H1 (cell line): Measurements from ENCODE around the gene NOX5. TPM values are rescaled to one million over a fixed set of nuclear protein-coding genes. Genes with fewer than 3 reads are reported as not detected.

ENCODE experiments used
- CTCF ChIA-PET: fragments of 300-600 bp; sonication (Branson Sonifier 250); formaldehyde crosslinking; loops from one replicate; lab custom pipeline; 2021; ENCODE audit not compliant: partially characterized antibody; lab: Charles Lee
- POLR2A ChIA-PET: fragments of 300-600 bp; sonication (Branson Sonifier 250); formaldehyde crosslinking; loops from one replicate; lab custom pipeline; 2021; ENCODE audit warnings: inconsistent platforms; ENCODE audit not compliant: partially characterized antibody; lab: Charles Lee
- DNase-seq, 2 experiments: peaks; one replicate each; pipeline versions ENCODE4 v3.0.0 to v3.0.0-alpha.2; 2010 to 2022; ENCODE audit warnings: low spot score in 2 of 2, low read depth in 1 of 2, mixed read lengths in 1 of 2
- FAIRE-seq: peaks from 2 replicates; lab custom pipeline; 2011; peaks lifted over from hg19 to GRCh38; lab: Jason Lieb, UNC
- H2AFZ ChIP-seq: 2 replicates; pipeline ENCODE4 v1.8.1; 2012; ENCODE audit warnings: low read length, inconsistent platforms
- H2AK5ac ChIP-seq: 2 replicates; pipeline ENCODE4 v1.6.1; 2013; ENCODE audit warnings: low read depth, low read length
- H2BK120ac ChIP-seq: replicated peaks from 2 replicates; pipeline ENCODE3; 2013; ENCODE audit warnings: low read depth, low read length, inconsistent platforms
- H2BK12ac ChIP-seq: 2 replicates; pipeline ENCODE4 v1.6.1; 2013; ENCODE audit warnings: low read depth, low read length
- H2BK15ac ChIP-seq: 2 replicates; pipeline ENCODE4 v1.6.1; 2013; ENCODE audit warnings: low read length
- H2BK20ac ChIP-seq: 2 replicates; pipeline ENCODE4 v1.6.1; 2013; ENCODE audit warnings: low read length
- H2BK5ac ChIP-seq: 2 replicates; pipeline ENCODE4 v1.6.1; 2013; ENCODE audit warnings: low read depth, low read length
- H3K14ac ChIP-seq: 2 replicates; pipeline ENCODE4 v1.6.1; 2013; ENCODE audit warnings: inconsistent platforms; ENCODE audit not compliant: insufficient read length
- H3K18ac ChIP-seq: 2 replicates; pipeline ENCODE4 v1.6.1; 2013; ENCODE audit warnings: low read length; ENCODE audit errors: extremely low read depth
- H3K23ac ChIP-seq: 2 replicates; pipeline ENCODE4 v1.6.1; 2013; ENCODE audit warnings: inconsistent platforms; ENCODE audit not compliant: insufficient read length
- H3K23me2 ChIP-seq: 2 replicates; pipeline ENCODE4 v1.6.1; 2013; ENCODE audit warnings: low read depth, low read length
- H3K27ac ChIP-seq: 2 replicates; pipeline ENCODE4 v1.6.1; 2011; ENCODE audit warnings: low read depth, low read length, inconsistent platforms
- H3K27me3 ChIP-seq, 4 experiments: replicated peaks in 1 of 4; 1 replicate in 1 of 4; 2 replicates in 3 of 4; pipeline versions ENCODE4 v1.6.1 to v1.8.1; 2011 to 2013; ENCODE audit warnings: low read length in 3 of 4, mild to moderate bottlenecking in 3 of 4, inconsistent platforms in 2 of 4, mixed read lengths in 2 of 4, moderate library complexity in 1 of 4; ENCODE audit not compliant: control insufficient read depth in 3 of 4, insufficient read depth in 3 of 4; ENCODE audit errors: extremely low read depth in 1 of 4
- H3K36me3 ChIP-seq, 4 experiments: 2 replicates each; pipeline versions ENCODE4 v1.6.1 to v1.8.1; 2011 to 2013; ENCODE audit warnings: mild to moderate bottlenecking in 4 of 4, low read length in 3 of 4, moderate library complexity in 2 of 4, control low read depth in 1 of 4, inconsistent platforms in 1 of 4; ENCODE audit not compliant: insufficient read depth in 4 of 4, control insufficient read depth in 2 of 4
- H3K4ac ChIP-seq: replicated peaks from 2 replicates; pipeline ENCODE3; 2013; ENCODE audit warnings: low read length, low read depth, mixed read lengths, inconsistent platforms; ENCODE audit not compliant: insufficient read length
- H3K4me1 ChIP-seq, 4 experiments: replicated peaks in 1 of 4; 1 replicate in 1 of 4; 2 replicates in 3 of 4; pipeline versions ENCODE4 v1.6.1 to v1.8.1; 2011 to 2013; ENCODE audit warnings: low read length in 3 of 4, inconsistent platforms in 2 of 4, mixed read lengths in 1 of 4; ENCODE audit not compliant: insufficient read depth in 4 of 4, control insufficient read depth in 3 of 4
- H3K4me2 ChIP-seq, 2 experiments: 2 replicates each; pipeline versions ENCODE4 v1.6.1 to v1.8.1; 2011 to 2013; ENCODE audit warnings: low read depth in 2 of 2, low read length in 2 of 2, control low read depth in 1 of 2, inconsistent platforms in 1 of 2, mild to moderate bottlenecking in 1 of 2; ENCODE audit not compliant: insufficient read depth in 1 of 2
- H3K4me3 ChIP-seq, 4 experiments: fragments of 200-600, 300-600 bp in 1 of 4; sonication (generic), shearing (Covaris generic), sonication (Bioruptor Twin) in 1 of 4; 2 replicates each; pipeline versions ENCODE4 v1.5.1 to v1.8.1; 2011 to 2016; ENCODE audit warnings: low read length in 4 of 4, low read depth in 3 of 4, control low read depth in 2 of 4, inconsistent platforms in 2 of 4, mild to moderate bottlenecking in 2 of 4, mixed read lengths in 1 of 4, moderate library complexity in 1 of 4; ENCODE audit not compliant: insufficient read depth in 2 of 4; ENCODE audit errors: extremely low read depth in 1 of 4
- H3K56ac ChIP-seq: replicated peaks from 2 replicates; pipeline ENCODE3; 2013; ENCODE audit warnings: low read depth, mild to moderate bottlenecking, mixed read lengths, low read length, inconsistent platforms; ENCODE audit not compliant: insufficient read length
- H3K79me1 ChIP-seq: 2 replicates; pipeline ENCODE4 v1.6.1; 2013; ENCODE audit warnings: low read depth, low read length, control low read depth
- H3K79me2 ChIP-seq, 2 experiments: 2 replicates each; pipeline versions ENCODE4 v1.6.1 to v1.8.1; 2012 to 2013; ENCODE audit warnings: low read length in 2 of 2, mild to moderate bottlenecking in 2 of 2, inconsistent platforms in 1 of 2; ENCODE audit not compliant: insufficient read depth in 2 of 2, control insufficient read depth in 1 of 2
- H3K9ac ChIP-seq, 4 experiments: replicated peaks in 1 of 4; 1 replicate in 1 of 4; 2 replicates in 3 of 4; pipeline versions ENCODE4 v1.6.1 to v1.8.1; 2011 to 2013; ENCODE audit warnings: low read depth in 3 of 4, low read length in 3 of 4, control low read depth in 2 of 4, mild to moderate bottlenecking in 2 of 4, moderate library complexity in 2 of 4, inconsistent platforms in 1 of 4; ENCODE audit errors: extremely low read depth in 1 of 4
- H3K9me3 ChIP-seq, 2 experiments: 2 replicates each; pipeline versions ENCODE4 v1.6.1 to v1.8.1; 2012 to 2013; ENCODE audit warnings: mild to moderate bottlenecking in 2 of 2, moderate library complexity in 2 of 2, control low read depth in 1 of 2, inconsistent platforms in 1 of 2, low read depth in 1 of 2, low read length in 1 of 2, mixed read lengths in 1 of 2; ENCODE audit not compliant: insufficient read depth in 2 of 2
- H4K20me1 ChIP-seq, 2 experiments: replicated peaks in 1 of 2; 2 replicates each; pipeline versions ENCODE3 to v1.8.1; 2011 to 2013; ENCODE audit warnings: inconsistent platforms in 2 of 2, low read length in 2 of 2, mild to moderate bottlenecking in 1 of 2; ENCODE audit not compliant: insufficient read depth in 2 of 2, control insufficient read depth in 1 of 2
- H4K5ac ChIP-seq: 2 replicates; pipeline ENCODE4 v1.6.1; 2013; ENCODE audit warnings: low read length, low read depth, mixed read lengths, inconsistent platforms; ENCODE audit not compliant: insufficient read length
- H4K8ac ChIP-seq: 2 replicates; pipeline ENCODE4 v1.8.0; 2013; ENCODE audit warnings: mild to moderate bottlenecking, moderate library complexity, low read length, inconsistent platforms; ENCODE audit not compliant: insufficient read depth; ENCODE audit errors: extremely low read depth
- H4K91ac ChIP-seq: replicated peaks from 2 replicates; pipeline ENCODE3; 2013; ENCODE audit warnings: low read length, mixed read lengths, inconsistent platforms; ENCODE audit not compliant: insufficient read length
- SAP30 ChIP-seq: fragments of 300-600 bp; sonication (generic); IDR thresholded peaks from 2 replicates; pipeline ENCODE4 v1.7.1; 2012; ENCODE audit warnings: low read length, moderate library complexity, mild to moderate bottlenecking, inconsistent platforms; ENCODE audit not compliant: insufficient read depth, insufficient replicate concordance
- SIN3A ChIP-seq, 2 experiments: IDR thresholded peaks in 1 of 2; conservative IDR thresholded peaks in 1 of 2; 2 replicates each; pipeline ENCODE4 v1.6.1; 2011 to 2012; ENCODE audit warnings: low read length in 2 of 2, improper control_type of control experiment in 1 of 2, low read depth in 1 of 2, mild to moderate bottlenecking in 1 of 2
- SP1 ChIP-seq: IDR thresholded peaks from 2 replicates; pipeline ENCODE4 v1.6.1; 2011; ENCODE audit warnings: low read depth, low read length
- SUZ12 ChIP-seq: fragments of 200-600 bp; sonication (generic); IDR thresholded peaks from 2 replicates; pipeline ENCODE4 v1.6.1; 2012; ENCODE audit warnings: mild to moderate bottlenecking, inconsistent platforms, low read length, moderate library complexity, mixed read lengths
- WGBS, 2 experiments: shearing (Covaris generic) in 1 of 2; methylation state at CpG; one replicate each; pipeline versions ENCODE4 v1.1.6 to v1.1.7; 2013 to 2015; ENCODE audit warnings: low lambda C conversion rate in 2 of 2, mixed read lengths in 2 of 2, inconsistent platforms in 1 of 2, low coverage in 1 of 2, missing lambda C conversion rate in 1 of 2; ENCODE audit not compliant: insufficient replicate concordance in 2 of 2, insufficient coverage in 1 of 2, insufficient read length in 1 of 2; ENCODE audit errors: extremely low coverage in 1 of 2, missing lambda C conversion rate in 1 of 2; 5-methylcytosine and 5-hydroxymethylcytosine counted together
- polyA plus RNA-seq, 7 experiments: library from polyadenylated mRNA; depleted of rRNA in 3 of 7; stranded (reverse) in 5 of 7; unstranded in 2 of 7; fragments of >200 nt in 5 of 7; fragments of 200-250 nt in 2 of 7; gene quantifications; 1 replicate in 5 of 7; 2 replicates in 1 of 7; 4 replicates in 1 of 7; pipeline versions ENCODE4 v1.2.1 to v1.2.3, GENCODE V29; 2011 to 2013; ENCODE audit warnings: missing spikeins in 2 of 7, mixed read lengths in 2 of 7
- total RNA-seq: library from RNA; stranded (reverse); fragmentation: NEBNext Ultra II Directional; extraction: Animal tissue kit (Norgen Biotek cat#: 25700); gene quantifications from 2 replicates; pipeline ENCODE4 v1.2.1, GENCODE V29; 2021

NOX5 gene
- total and polyA plus RNA-seq, 2 of the 8 experiments (the other 6 are each of a cell fraction or from before 2014, with no cell fraction given), result under 0.01 TPM; not detected in 1

GRCh38 chr15:69074843-69075224 is 60.3 kb downstream of the NOX5 start:
- Histone ChIP-seq H2BK5ac (no peak overlapping the region), H2AFZ (no peak overlapping the region), H3K79me1 (no peaks in the 10 kb centered on the region), H4K91ac (no peak overlapping the region), H3K14ac (no peak overlapping the region), H3K23me2 (no peaks in the 10 kb centered on the region; the same call in 1 of the 2 replicates), H2AK5ac (no peak overlapping the region), H2BK120ac (no peak overlapping the region), H3K79me2 (no peaks in the 10 kb centered on the region), H4K8ac (no peak overlapping the region), H4K5ac (no peak overlapping the region), H4K20me1 (no peaks in the 10 kb centered on the region), H3K27me3 (no peaks in the 10 kb centered on the region), H3K4me1 (peaks cover 12 to 14% (median 13%) of the 10 kb centered on the region in 4 experiments; a peak in 6 of 7 replicates), H3K4me3 (peak overlapping the region; percentile 53 to 88 (median 72); a peak in 5 of 8 replicates), H3K9ac (no peak overlapping the region; a peak in 1 of 7 replicates), H3K36me3 (no peaks in the 10 kb centered on the region), H3K56ac (no peak overlapping the region), H3K23ac (no peak overlapping the region), H2BK12ac (peak overlapping the region; percentile 73; the same call in 1 of the 2 replicates), H3K9me3 (no peaks in the 10 kb centered on the region; a peak in 1 of 4 replicates), H3K18ac (peak overlapping the region; percentile 44; the same call in 1 of the 2 replicates), H3K4ac (no peak overlapping the region), H3K27ac (no peak overlapping the region), H3K4me2 (peak overlapping the region; percentile 79 to 93), H2BK15ac (no peak overlapping the region), H2BK20ac (no peak overlapping the region)
- FAIRE-seq (peak; percentile 66), DNase-seq (no peak)
- POLR2A ChIA-PET, result interaction anchor here (0.5 to 5.0 kb wide), 9 partner anchors 8 to 377 kb away, joined by 3 to 39 read pairs (median 4); partner anchors contain the start of genes GLCE and RPLP1
- CTCF ChIA-PET, result interaction anchor here (0.7 to 3.0 kb wide), 6 partner anchors 12 to 202 kb away, joined by 3 to 9 read pairs (median 4); no protein-coding TSS in a partner anchor
- WGBS, 2 experiments, result 27% methylated on average over 6 of the region's 6 CpGs; no CpG with 5 or more reads in 1 of the 2 experiments
- TF ChIP-seq SIN3A (conservative IDR thresholded peaks at IDR 0.05 in 1 of 2, IDR thresholded peaks at IDR 0.05 in 1 of 2; ENCODE audit: low read depth in 1 of 2, low read length in 2 of 2) (no peak), SAP30 (no peak), SP1 (peak; percentile 92), SUZ12 (no peak)
